IMR-90 (cell line): ENCODE measurements around the gene DCD. TPM values are rescaled to one million over a fixed set of nuclear protein-coding genes. Genes with fewer than 3 reads are reported as not detected.

Experiments
- ATAC-seq: fragments of 200-7000 bp; cut with Tn5 transposase; 2 replicates; pipeline ENCODE4 v1.9.1; 2020; ENCODE audit warnings: low read depth, mild to moderate bottlenecking, moderate library complexity
- BruUV-seq: library from RNA; stranded (reverse); fragments of 400-500 nt; replicated peaks from 2 replicates; lab custom pipeline; 2021; lab: Mats Ljungman, UMichigan
- CTCF ChIA-PET: fragments of 300-600 bp; formaldehyde crosslinking; extraction: SDS; loops from one replicate; lab custom pipeline; 2021; ENCODE audit warnings: antibody characterized with exemption; lab: Yijun Ruan, JAX
- POLR2A ChIA-PET: fragments of 300-600 bp; sonication (Branson Sonifier 250); formaldehyde crosslinking; loops from one replicate; lab custom pipeline; 2022; ENCODE audit warnings: antibody characterized with exemption; ENCODE audit not compliant: unreplicated experiment; lab: Charles Lee
- DNase-seq: peaks from one replicate; pipeline ENCODE4 v3.0.0; 2013
- H2AFZ ChIP-seq: replicated peaks from 2 replicates; pipeline ENCODE3; 2013; ENCODE audit warnings: low read length, mild to moderate bottlenecking; ENCODE audit not compliant: poor library complexity
- H2AK5ac ChIP-seq: 2 replicates; pipeline ENCODE4 v1.6.1; 2013; ENCODE audit warnings: low read depth, low read length, inconsistent platforms
- H2AK9ac ChIP-seq: replicated peaks from 2 replicates; pipeline ENCODE3; 2013; ENCODE audit warnings: mild to moderate bottlenecking, low read depth, low read length, moderate library complexity; ENCODE audit not compliant: poor library complexity
- H2BK120ac ChIP-seq: 2 replicates; pipeline ENCODE4 v1.6.1; 2013; ENCODE audit warnings: low read depth, low read length, inconsistent platforms
- H2BK15ac ChIP-seq: 3 replicates; pipeline ENCODE4 v1.6.1; 2013; ENCODE audit warnings: low read depth, low read length, inconsistent platforms
- H2BK20ac ChIP-seq: 2 replicates; pipeline ENCODE4 v1.6.1; 2013; ENCODE audit warnings: low read depth, mild to moderate bottlenecking, inconsistent platforms, low read length, moderate library complexity
- H2BK5ac ChIP-seq: 2 replicates; pipeline ENCODE4 v1.6.1; 2013; ENCODE audit warnings: mild to moderate bottlenecking, low read depth, low read length, inconsistent platforms; ENCODE audit not compliant: poor library complexity, severe bottlenecking
- H3K14ac ChIP-seq: replicated peaks from 2 replicates; pipeline ENCODE4 v1.6.1; 2013; ENCODE audit warnings: low read depth, low read length, inconsistent platforms
- H3K18ac ChIP-seq: 2 replicates; pipeline ENCODE4 v1.6.1; 2013; ENCODE audit warnings: low read depth, low read length, control low read depth
- H3K23ac ChIP-seq: 2 replicates; pipeline ENCODE4 v1.6.1; 2013; ENCODE audit warnings: low read depth, low read length, inconsistent platforms
- H3K27ac ChIP-seq: 2 replicates; pipeline ENCODE4 v1.5.1; 2013; ENCODE audit warnings: mild to moderate bottlenecking, control low read depth, low read length; ENCODE audit not compliant: insufficient read depth
- H3K27me3 ChIP-seq: 2 replicates; pipeline ENCODE4 v1.6.1; 2013; ENCODE audit warnings: low read length; ENCODE audit not compliant: control insufficient read depth, insufficient read depth
- H3K36me3 ChIP-seq: 2 replicates; pipeline ENCODE4 v1.6.1; 2013; ENCODE audit warnings: low read length, mixed read lengths; ENCODE audit not compliant: control insufficient read depth, insufficient read depth
- H3K4ac ChIP-seq: 2 replicates; pipeline ENCODE4 v1.6.1; 2013; ENCODE audit warnings: low read depth, low read length, inconsistent platforms
- H3K4me1 ChIP-seq: 2 replicates; pipeline ENCODE4 v1.6.1; 2013; ENCODE audit warnings: low read length, mixed read lengths; ENCODE audit not compliant: control insufficient read depth, insufficient read depth
- H3K4me2 ChIP-seq: 2 replicates; pipeline ENCODE4 v1.6.1; 2013; ENCODE audit warnings: low read depth, mild to moderate bottlenecking, control low read depth, low read length, moderate library complexity
- H3K4me3 ChIP-seq: 2 replicates; pipeline ENCODE4 v1.5.1; 2013; ENCODE audit warnings: low read depth, mild to moderate bottlenecking, control low read depth, low read length, moderate library complexity; ENCODE audit not compliant: insufficient read depth
- H3K56ac ChIP-seq: 2 replicates; pipeline ENCODE4 v1.6.1; 2013; ENCODE audit warnings: low read length, inconsistent platforms; ENCODE audit not compliant: insufficient read depth; ENCODE audit errors: extremely low read depth
- H3K79me1 ChIP-seq, 2 experiments: 2 replicates each; pipeline ENCODE4 v1.6.1; 2013; ENCODE audit warnings: low read length in 2 of 2, inconsistent platforms in 1 of 2, low read depth in 1 of 2
- H3K9ac ChIP-seq: 2 replicates; pipeline ENCODE4 v1.6.1; 2013; ENCODE audit warnings: low read depth, low read length, control low read depth
- H3K9me1 ChIP-seq: 2 replicates; pipeline ENCODE4 v1.6.1; 2013; ENCODE audit warnings: low read length, inconsistent platforms; ENCODE audit not compliant: insufficient read depth
- H3K9me3 ChIP-seq: 2 replicates; pipeline ENCODE4 v1.6.1; 2013; ENCODE audit warnings: low read length; ENCODE audit not compliant: control insufficient read depth, insufficient read depth
- H4K20me1 ChIP-seq: 2 replicates; pipeline ENCODE4 v1.6.1; 2013; ENCODE audit warnings: low read length, inconsistent platforms; ENCODE audit not compliant: insufficient read depth
- H4K5ac ChIP-seq: 2 replicates; pipeline ENCODE4 v1.6.1; 2013; ENCODE audit warnings: mild to moderate bottlenecking, low read depth, low read length, control low read depth
- H4K8ac ChIP-seq, 2 experiments: 2 replicates each; pipeline ENCODE4 v1.6.1; 2013; ENCODE audit warnings: low read depth in 2 of 2, low read length in 2 of 2, control low read depth in 1 of 2, inconsistent platforms in 1 of 2
- H4K91ac ChIP-seq: 2 replicates; pipeline ENCODE4 v1.6.1; 2013; ENCODE audit warnings: low read depth, low read length, inconsistent platforms; ENCODE audit not compliant: insufficient read depth
- CTCF ChIP-seq: conservative IDR thresholded peaks from 2 replicates; pipeline ENCODE4 v1.5.1; 2012; ENCODE audit warnings: mild to moderate bottlenecking, low read depth, low read length, improper control_type of control experiment
- MAFK ChIP-seq: IDR thresholded peaks from 2 replicates; pipeline ENCODE4 v1.6.1; 2012; ENCODE audit warnings: low read depth, low read length, improper control_type of control experiment
- WGBS, 2 experiments: methylation state at CpG; one replicate each; pipeline versions ENCODE4 v1.1.5 to v1.1.7; 2013; ENCODE audit warnings: missing lambda C conversion rate in 2 of 2; ENCODE audit not compliant: insufficient read length in 1 of 2; ENCODE audit errors: extremely low coverage in 2 of 2; 5-methylcytosine and 5-hydroxymethylcytosine counted together
- dilution Hi-C: fragments of 300-500 bp; cut with HindIII; formaldehyde crosslinking; loops from one replicate; pipeline ENCODE4 v1.14.3; 2018; ENCODE audit warnings: low sequenced_read_pairs; ENCODE audit not compliant: unreplicated experiment
- in situ Hi-C: fragments of 300-500 bp; cut with MboI; formaldehyde crosslinking; loops from 3 replicates; pipeline ENCODE4 v1.14.3; 2019; ENCODE audit warnings: low sequenced_read_pairs, inconsistent platforms, mixed read lengths
- intact Hi-C: fragments of 100-400 bp; cut with micrococcal nuclease; formaldehyde crosslinking; loops from 2 replicates; pipeline ENCODE4 v1.10.0; 2022
- polyA plus RNA-seq, 3 experiments: library from polyadenylated mRNA; depleted of rRNA; stranded (reverse); fragments of >200 nt; gene quantifications; 2 replicates each; pipeline ENCODE4 v1.2.3, GENCODE V29; 2012; ENCODE audit warnings: low replicate concordance in 1 of 3
- total RNA-seq: library from RNA; depleted of rRNA; stranded (reverse); fragments of >200 nt; gene quantifications from 2 replicates; pipeline ENCODE4 v1.2.3, GENCODE V29; 2012

The DCD gene
- total and polyA plus RNA-seq, 2 of the 4 experiments (the other 2 are of a cell fraction) = not detected

- WGBS, 2 experiments = 41% methylated on average over 11 of the region's 19 CpGs; no CpG with 5 or more reads in 1 of the 2 experiments
Measured at GRCh38 chr12:54658306-54659264, 10.4 kb upstream of the DCD start.

More at GRCh38 chr12:54658306-54659264, 10.4 kb upstream of the DCD start:
- Histone ChIP-seq H3K56ac (no peak overlapping the region), H2BK20ac (no peak overlapping the region), H3K27ac (no peak overlapping the region), H3K9me1 (no peaks in the 10 kb centered on the region), H4K5ac (no peak overlapping the region), H3K4me2 (no peak overlapping the region), H3K14ac (no peak overlapping the region), H2AFZ (no peak overlapping the region), H3K4me3 (no peak overlapping the region), H3K4me1 (no peaks in the 10 kb centered on the region), H3K4ac (no peak overlapping the region), H3K36me3 (no peaks in the 10 kb centered on the region), H4K8ac (no peak overlapping the region), H3K27me3 (no peaks in the 10 kb centered on the region; the same call in 1 of the 2 replicates), H3K18ac (no peak overlapping the region), H4K91ac (no peak overlapping the region), H3K9me3 (no peaks in the 10 kb centered on the region), H3K79me1 (no peaks in the 10 kb centered on the region), H4K20me1 (no peaks in the 10 kb centered on the region), H2BK15ac (no peak overlapping the region), H2BK5ac (no peak overlapping the region), H2BK120ac (no peak overlapping the region), H2AK5ac (no peak overlapping the region), H3K23ac (no peak overlapping the region), H2AK9ac (no peak overlapping the region), H3K9ac (no peak overlapping the region)
- dilution Hi-C loops = no loop called here
- ATAC-seq = peak; percentile 57; the same call in 1 of the 2 replicates
- in situ Hi-C loops = no loop called here
- ChIA-PET POLR2A (no interaction called here), CTCF (no interaction called here)
- DNase-seq = peak; percentile 6
- no peak for TF ChIP-seq MAFK
- TF ChIP-seq CTCF = peak; percentile 41
- intact Hi-C loops = no loop called here
- BruUV-seq = no TSS peak
